ACHN (cell line): ENCODE data around the gene CLIC6.
A peak's percentile ranks its signal among the peaks of the same experiment; 100 is the strongest.

Experiments used
- DNase-seq: peaks from one replicate; pipeline ENCODE4 v3.0.0-alpha.2; 2015
- in situ Hi-C: cut with HindIII; loops from 2 replicates; pipeline ENCODE4 v1.10.0; 2017; ENCODE audit warnings: low sequenced_read_pairs, low pct_ligation_motif_present, low pct_unique_long_range_greater_than_20kb

Gene CLIC6

DNA sequence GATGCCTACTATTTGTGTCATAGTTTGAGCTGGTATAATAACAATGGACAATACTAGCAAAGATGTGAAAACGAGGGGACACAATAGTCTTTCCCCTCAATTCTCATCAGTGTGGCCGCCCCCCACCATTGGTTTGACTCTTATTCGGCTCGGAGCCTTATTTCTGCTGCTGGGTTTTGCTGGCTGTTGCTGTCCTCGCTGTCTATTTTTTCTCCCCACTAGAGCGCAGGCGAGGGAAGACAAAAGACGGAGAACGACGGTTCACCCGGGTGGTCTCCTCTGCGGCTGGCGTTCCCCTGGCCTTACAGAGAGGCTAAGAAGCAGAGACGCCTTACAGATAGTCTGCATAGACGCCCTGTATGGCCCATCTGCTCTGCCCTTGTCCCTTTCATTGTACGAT is 19.4 kb downstream of the CLIC6 start:
- DNase-seq: no peak
- in situ Hi-C loops: no loop called here

DNA sequence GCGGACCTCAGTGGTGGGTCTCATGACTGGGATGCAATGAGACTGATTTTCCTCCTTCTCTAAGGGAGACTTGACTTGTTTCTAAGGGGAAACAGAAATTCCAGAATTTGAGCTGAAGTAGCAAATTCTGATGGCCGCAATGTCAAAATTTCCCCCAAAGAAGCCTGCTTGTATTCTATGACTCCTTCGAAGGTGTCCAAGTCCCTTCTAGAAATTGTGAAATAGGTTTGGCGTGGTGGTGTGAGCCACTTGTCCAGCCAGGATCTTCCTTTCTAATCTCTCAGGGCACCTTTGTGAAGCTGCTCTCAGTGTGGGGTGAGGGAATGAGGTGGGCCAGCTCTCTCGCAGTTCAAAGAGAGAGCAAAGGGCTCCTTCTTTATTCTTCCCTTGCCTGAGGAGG is 19.9 kb downstream of the CLIC6 start:
- in situ Hi-C loops: no loop called here
- no peak for DNase-seq

DNA sequence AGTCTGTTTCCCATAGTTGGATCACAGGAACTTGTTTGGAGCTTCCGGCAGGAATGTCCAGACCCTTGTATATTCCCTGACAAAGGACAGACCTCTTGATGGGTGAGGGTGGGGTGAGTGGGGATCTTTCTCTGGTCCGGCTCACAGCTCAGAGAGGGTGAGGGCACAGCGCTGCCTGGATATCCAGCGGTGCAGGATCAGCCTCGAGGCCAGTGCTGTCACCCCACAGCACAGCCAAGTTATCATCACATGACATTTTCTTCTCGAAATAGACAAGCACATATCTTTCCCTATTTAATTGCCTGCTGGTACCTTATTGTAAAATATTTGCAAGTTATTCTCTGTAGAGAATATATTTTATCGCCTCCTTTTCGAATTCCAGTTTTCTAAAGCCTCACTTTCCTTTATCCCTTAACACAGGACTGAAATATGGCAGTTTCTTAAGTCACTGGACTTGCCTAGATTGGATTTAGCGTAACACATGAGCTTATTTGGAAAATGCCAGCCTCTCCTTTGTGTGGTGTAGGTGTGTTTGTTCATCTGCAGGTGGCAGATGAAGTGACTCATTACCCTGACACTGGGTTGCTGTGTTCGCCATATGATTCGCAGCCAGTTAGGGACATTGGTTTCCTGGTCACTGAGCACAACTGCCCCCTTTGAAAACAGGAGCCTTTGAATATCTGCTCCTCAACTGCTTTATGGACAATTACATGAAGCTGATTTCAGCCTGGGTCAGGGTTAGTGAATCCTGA is 21.4 kb downstream of the CLIC6 start:
- no peak for DNase-seq
- in situ Hi-C loops: no loop called here

DNA sequence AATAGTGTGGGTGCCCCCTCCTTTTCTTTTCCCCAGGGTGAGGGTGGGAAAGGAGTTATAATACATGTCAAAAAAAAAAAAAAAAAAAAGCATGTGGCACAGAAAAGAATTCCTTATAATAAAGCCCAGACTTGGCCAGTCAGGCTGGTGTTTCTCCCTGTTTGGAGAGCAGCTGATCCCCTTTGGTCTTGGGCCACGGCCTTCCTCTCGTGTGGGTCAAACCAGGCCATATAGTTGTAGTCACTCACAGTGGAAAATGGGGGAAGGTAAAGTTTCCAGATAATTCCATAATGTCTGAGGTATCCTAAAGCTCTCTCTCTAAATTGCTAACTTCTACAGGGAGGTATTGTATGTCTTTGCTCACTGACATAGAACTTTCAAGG is 22.0 kb downstream of the CLIC6 start:
- DNase-seq: no peak
- in situ Hi-C loops: no loop called here

DNA sequence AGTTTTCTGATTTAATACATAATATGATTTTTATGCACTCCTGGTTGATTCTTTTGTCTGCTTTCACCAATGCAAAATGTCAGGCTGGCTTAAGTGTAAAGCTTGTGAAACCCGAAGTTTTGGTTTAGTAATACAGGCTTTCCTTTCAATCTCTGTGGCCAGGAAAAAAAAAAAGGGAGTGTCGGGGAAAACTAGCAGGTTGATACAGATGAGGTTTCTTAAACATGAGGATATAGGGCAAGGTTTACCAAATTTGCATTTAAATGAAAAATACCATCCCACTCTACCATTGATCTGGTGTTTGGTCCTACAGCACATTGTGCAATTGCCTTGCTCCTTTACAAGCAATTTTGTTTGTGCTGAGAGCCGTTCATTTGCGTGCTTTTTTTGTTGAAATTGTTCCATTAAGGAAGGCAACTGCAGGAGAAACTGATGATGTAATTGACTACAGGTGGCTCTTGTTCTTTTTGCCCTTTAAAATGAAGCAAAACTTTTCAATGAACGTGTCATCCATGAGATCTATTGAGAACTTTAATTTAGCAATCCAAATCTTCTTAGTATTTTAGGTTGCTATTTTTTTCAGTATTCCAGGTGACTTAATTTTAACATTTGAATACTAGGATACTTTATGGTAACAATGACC is 22.7 kb downstream of the CLIC6 start:
- in situ Hi-C loops: no loop called here
- DNase-seq: no peak

DNA sequence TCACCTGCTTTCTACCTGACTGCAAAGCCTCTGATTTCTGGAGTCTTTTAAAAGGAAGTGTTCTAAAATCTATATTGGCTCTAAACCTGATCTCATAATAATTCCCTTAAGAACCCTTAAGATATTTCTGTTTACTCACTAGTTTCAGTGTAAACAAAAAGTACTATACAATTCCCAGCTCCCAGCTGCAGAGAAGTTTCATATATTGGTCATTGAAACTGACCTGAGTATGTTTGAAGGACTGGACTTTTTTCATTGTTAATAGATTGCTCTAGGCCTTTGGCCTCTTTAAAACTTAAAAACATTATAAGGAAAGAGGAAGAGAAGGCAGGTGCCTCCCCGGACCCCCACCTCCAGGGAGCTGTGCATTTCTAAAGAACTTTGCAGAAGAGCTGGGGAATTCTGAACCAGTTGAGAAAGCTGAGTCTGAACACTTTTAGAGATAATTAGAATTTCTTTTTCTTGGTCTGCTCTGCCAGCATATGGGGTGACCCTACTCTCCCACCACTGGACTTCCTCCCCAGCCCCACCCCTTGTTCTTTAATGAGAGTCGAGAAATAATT is 23.7 kb downstream of the CLIC6 start:
- DNase-seq: no peak
- in situ Hi-C loops: no loop called here

DNA sequence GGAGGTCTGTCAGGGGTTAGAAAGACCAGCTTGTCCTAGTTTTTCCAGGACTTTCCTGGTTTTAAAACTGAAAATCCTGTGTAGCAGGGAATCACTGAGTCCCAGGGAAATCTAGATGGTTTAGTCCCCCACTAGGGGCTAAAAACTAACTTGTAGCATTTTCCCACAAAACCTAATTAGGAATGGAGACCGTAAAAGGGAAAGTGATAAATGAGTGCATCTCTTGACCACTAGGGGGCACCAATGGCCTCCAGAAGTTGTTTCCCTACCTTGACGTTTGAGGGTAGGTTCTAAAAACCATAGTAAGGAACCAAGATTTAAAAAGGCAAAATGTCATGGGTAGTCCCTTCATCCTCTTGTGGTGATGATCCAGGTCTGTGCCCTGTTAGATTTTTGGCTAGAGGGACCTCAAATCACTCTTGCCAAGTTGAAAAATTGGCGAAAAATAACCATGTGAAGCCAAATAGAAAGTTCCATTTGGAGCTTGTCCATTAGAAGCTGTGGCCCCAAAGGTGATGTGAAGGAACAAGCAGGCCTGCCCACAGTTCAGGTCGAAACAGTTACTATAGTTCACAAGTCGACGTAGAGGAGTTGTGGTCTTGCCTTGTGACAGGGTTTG is 24.5 kb downstream of the CLIC6 start:
- in situ Hi-C loops: no loop called here

DNA sequence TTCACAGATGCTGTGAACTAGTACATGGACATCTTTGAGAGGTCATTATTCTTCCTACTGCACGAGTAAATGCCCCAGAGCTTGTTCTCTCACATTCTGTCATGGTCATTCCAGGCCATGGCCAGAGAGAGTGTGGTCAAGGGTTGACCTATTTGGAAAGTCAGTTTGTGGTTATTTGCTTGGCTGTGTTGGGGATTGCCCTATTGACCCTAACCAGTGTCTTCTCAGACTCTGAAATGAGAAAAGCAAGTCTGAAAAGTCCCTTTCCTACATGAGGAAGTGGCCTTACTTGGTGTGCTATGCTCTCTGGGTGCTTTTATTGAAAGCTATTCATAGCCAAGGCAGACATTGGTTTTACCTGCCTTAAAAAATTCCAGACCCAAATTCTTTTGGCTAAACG is 26.6 kb downstream of the CLIC6 start:
- in situ Hi-C loops: no loop called here
- DNase-seq: no peak

More for the DNA sequence above, 24.5 kb downstream of the CLIC6 start:
- DNase-seq: peak; percentile 59

DNA sequence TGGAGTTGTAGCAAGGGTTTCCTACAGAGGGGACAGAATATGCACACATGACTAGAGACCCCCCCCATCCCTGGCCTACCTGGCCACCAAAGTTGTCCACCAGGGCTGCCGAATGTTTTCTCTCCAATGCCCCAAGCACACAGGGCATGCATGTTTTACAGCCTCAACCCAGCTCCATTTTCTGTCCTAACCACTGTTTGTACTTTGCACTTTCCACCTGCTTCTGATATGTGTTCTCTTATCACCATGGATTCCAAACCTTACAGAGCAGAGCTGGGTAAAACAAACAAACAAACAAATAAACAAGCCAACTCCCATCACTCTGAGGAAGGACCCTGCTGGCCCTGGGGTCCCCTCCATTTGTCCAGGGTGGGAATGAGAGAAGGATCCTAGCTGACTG is 27.3 kb downstream of the CLIC6 start:
- in situ Hi-C loops: no loop called here
- no peak for DNase-seq

DNA sequence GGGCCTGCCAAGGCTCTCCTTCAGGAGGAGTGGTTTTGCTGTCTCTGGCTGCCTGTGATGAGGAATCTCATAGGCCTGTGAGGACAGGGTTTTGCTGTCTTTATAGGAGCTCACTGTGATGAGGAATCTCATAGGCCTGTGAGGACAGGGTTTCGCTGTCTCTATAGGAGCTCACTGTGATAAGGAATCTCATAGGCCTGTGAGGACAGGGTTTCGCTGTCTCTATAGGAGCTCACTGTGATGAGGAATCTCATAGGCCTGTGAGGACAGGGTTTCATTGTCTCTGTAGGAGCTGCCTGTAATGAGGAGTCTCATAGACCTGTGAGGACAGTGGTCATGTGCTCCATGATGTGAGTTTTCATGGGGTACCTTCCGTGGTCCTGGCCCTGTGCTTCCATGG is 29.0 kb downstream of the CLIC6 start:
- in situ Hi-C loops: no loop called here
- DNase-seq: no peak

DNA sequence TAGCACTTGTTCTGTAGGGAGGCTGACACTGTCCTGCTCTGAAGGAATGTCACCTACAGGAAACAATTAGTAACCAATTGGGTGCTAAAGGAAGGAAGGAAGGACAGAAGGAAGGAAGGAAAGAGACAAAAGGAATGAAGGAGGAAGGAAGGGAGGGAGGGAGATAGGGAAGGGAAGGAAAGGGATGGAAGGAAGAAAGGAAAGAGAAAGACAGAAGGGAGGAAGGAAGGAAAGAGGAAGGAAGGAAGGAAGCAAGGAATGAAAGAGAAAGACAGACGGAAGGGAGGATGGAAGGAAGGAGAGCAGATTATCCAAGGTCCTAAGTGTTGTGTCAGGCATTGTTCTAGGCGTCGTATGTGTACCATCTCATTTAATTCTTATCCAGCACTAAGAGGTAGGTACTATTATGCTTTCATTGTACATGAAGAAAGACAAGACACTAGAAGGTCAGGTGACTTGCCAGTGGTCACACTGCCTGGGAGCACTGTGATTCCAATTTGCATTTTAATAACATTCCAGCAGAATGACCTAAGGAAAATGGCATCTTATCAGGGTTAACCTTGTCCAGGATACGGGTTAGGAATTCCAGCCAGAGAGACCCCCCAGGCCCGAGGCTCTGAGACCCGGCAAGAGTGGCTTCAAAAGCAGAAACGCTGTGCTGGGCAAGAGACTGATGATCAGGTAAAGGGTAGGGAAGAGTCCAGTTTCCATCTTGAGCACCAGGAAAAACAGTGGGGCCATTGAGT is 29.6 kb downstream of the CLIC6 start:
- in situ Hi-C loops: no loop called here

DNA sequence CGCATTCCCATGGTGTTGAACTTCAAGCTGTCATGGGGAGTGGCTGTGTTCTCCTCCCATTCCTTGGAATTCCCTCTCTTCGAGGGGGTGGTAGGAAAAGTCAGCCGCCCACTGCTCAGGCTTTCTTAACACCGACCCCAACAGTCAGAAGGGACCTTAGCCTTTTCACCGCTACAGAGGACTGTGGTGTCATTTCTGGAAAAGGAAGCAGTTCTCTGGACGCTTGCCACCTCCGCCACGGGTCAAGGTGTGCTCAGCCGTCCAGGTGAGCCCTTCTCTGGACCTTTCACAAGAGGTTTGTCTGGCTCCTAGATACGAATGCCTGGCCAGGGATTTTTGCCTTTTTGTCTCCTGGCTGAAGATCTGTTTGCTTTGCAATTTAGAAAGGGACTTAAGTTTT is 31.8 kb downstream of the CLIC6 start:
- in situ Hi-C loops: no loop called here

More for the DNA sequence above, 29.6 kb downstream of the CLIC6 start:
- DNase-seq: no peak

DNA sequence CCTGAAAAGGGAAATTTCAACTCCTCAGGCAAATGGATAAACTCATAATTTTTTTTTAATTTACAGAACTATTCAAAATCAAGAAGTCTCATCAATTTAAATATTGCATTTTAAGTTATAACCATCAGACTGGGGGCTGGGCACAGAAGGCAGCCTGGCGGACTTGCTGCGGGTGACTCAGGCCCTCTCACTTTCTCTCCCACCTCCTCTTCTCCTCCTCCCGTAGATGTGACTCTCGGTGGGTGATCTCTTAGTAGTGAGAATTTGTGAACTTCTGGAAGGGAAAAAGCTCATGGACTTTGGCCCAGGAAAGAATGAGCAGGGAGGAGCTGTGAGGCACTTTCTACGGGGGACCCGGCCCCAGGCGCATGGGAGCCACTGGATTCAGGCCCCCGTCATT is 32.9 kb downstream of the CLIC6 start:
- in situ Hi-C loops: no loop called here

More for the DNA sequence above, 31.8 kb downstream of the CLIC6 start:
- DNase-seq: no peak

DNA sequence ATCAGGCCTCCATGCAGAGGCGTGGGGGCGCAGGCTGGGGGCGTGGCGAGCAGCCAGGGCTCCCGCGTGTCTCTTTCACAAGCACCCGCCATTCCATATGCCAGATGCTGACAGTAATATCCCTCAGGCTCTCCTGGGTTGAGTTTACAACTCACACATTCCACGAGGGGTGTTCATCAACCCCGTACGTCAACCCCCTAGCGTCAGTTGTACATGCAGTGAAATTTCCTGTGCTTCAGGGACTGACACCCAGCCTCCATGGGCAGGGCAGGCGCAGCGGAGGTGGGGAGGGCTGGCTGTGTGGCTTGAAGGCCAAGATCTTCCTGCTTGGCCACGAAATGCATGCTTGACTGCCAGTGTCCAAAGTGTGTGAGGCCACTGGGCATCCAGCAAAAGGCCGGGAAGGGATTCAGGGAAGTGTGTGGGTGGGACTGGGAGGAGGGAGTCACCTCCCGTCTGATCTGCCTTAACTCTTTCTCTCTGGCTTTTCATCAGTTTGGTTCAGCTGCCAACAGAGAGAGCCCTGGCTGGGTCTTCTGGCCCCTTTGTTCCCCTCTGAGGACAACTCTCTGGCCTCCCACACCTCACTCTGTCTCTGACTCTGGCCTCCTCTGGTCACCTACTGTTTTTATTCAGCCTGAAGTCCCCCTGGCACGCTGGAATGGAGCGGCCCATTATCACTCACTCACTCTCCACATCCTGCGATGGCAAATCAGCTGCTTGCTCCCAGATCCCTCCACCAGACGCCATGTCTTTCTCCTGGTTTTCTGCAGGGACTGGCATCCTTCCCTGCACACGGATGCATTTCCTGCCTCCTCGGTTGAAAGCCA is 33.8 kb downstream of the CLIC6 start:
- DNase-seq: no peak
- in situ Hi-C loops: no loop called here

More for the DNA sequence above, 32.9 kb downstream of the CLIC6 start:
- DNase-seq: no peak

DNA sequence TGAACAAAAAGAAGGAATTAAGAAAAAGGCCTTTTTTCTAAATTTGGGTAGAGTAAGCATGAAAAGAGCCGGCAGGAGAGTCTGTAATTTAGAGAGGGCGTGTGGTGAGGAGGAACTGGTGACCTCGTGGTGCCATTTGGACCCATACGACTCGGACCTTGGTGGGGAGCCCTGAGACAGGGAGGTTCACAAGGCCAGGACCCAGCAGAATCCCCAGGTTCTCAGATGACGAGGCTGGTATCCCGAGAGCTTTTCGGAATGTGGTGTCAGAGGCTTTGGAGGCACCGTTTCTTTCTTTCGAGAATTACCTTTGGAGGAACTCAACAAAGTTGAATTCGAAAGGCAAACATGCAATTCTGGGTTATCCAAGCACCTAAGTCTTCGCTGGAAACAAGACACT is 34.8 kb downstream of the CLIC6 start:
- no peak for DNase-seq
- in situ Hi-C loops: no loop called here

DNA sequence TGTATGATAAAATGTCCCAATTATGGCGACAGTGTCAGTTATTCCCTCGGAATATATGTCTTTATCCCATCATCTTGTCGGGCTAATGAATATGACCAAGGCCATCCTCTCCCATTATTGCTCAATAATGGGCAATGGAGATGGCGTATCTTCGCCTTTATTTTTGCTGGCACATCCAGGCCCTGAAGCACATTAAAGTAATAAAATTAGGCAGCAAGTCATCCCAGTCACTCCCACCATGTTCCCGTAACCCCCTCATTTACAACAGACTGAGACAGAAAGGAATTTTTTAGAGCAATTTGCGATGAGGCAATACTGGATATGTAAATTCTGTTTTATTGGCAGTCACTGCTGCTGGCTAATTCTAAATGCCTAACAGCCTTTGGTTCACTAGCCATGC is 35.3 kb downstream of the CLIC6 start:
- in situ Hi-C loops: no loop called here
- DNase-seq: no peak

DNA sequence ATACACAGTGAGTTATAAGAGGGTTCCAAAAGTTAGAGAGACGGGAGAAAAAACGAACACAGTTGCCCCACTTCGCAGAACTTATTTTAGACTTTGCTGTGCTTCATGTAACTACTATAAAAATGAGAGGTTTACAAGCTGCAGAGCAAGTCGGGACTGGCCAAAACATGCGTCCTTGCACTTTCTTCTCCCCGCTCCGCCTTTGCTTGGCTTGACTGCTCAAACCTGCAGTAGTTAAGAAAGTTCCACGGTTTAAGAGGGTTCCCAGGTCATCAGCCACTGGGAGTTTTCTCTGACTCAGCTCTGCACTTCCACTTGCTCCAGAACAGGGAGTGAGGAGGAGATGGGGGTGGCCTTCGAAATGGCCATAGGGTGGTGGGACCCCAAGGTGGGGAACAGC is 36.2 kb downstream of the CLIC6 start:
- DNase-seq: no peak
- in situ Hi-C loops: no loop called here

DNA sequence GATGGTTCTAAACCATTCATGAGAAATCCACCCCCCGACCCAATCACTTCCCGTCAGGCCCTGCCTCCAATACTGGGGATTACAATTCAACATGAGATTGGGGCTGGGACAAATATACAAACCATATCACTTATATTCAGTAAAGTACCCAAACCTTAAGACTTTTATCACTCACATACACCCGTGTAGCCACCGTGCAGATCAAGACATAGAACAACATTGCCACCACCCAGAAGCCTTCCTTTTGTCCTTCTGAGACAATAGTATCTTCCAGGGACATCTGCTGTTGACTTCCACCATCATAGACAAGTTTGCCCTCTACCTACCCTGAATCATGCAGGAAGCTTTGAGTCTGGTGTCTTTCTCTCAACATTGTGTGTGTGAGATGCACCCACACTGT is 37.5 kb downstream of the CLIC6 start:
- in situ Hi-C loops: no loop called here
- no peak for DNase-seq
